Natural killer cell (primary cell): ENCODE data around the gene CEP170B. TPM values are rescaled to one million over a fixed set of nuclear protein-coding genes. Genes with fewer than 3 reads are reported as not detected.
"Not testable (repeated sequence)": the region's sequence is repeated elsewhere in the genome, so short reads cannot be mapped to it uniquely, and the experiment has no call there.

Source experiments
- ATAC-seq, 3 donors: fragments of 150-1000 bp in 2 of 3; fragments of 200-7000 bp in 1 of 3; cut with Tn5 transposase; 1 replicate in 1 of 3; 2 replicates in 2 of 3; pipeline ENCODE4 v1.10.0; 2021; ENCODE audit warnings: mild to moderate bottlenecking in 2 of 3, moderate library complexity in 2 of 3
- DNase-seq, 2 donors: peaks; one replicate each; pipeline versions ENCODE4 v3.0.0 to v3.0.0-alpha.2; 2013 to 2021; ENCODE audit warnings: mixed read lengths in 1 of 2
- H3K27ac ChIP-seq: one replicate; pipeline ENCODE4 v1.5.1; 2013; ENCODE audit warnings: mild to moderate bottlenecking, low read length
- H3K27me3 ChIP-seq: one replicate; pipeline ENCODE4 v1.6.1; 2013; ENCODE audit warnings: low read length; ENCODE audit not compliant: control insufficient read depth, insufficient read depth
- H3K36me3 ChIP-seq: one replicate; pipeline ENCODE4 v1.6.1; 2013; ENCODE audit warnings: low read length; ENCODE audit not compliant: control insufficient read depth, insufficient read depth
- H3K4me1 ChIP-seq: one replicate; pipeline ENCODE4 v1.6.1; 2013; ENCODE audit warnings: low read length; ENCODE audit not compliant: control insufficient read depth, insufficient read depth
- H3K4me3 ChIP-seq: one replicate; pipeline ENCODE4 v1.5.1; 2013; ENCODE audit warnings: low read length
- H3K9me3 ChIP-seq: one replicate; pipeline ENCODE4 v1.6.1; 2013; ENCODE audit warnings: low read length; ENCODE audit not compliant: control insufficient read depth, insufficient read depth
- H3K27ac Mint-ChIP-seq, 2 donors: one replicate each; pipeline ENCODE4 v1.8.0; 2022; ENCODE audit warnings: mild to moderate bottlenecking in 2 of 2, mixed read lengths in 2 of 2, moderate library complexity in 1 of 2
- H3K27me3 Mint-ChIP-seq, 2 donors: one replicate each; pipeline ENCODE4 v1.8.0; 2022; ENCODE audit warnings: low read depth in 2 of 2, mixed read lengths in 2 of 2
- H3K36me3 Mint-ChIP-seq: one replicate; pipeline ENCODE4 v1.8.0; 2022; ENCODE audit warnings: mixed read lengths
- H3K4me1 Mint-ChIP-seq, 2 donors: one replicate each; pipeline ENCODE4 v1.8.0; 2022; ENCODE audit warnings: mixed read lengths in 2 of 2
- H3K4me3 Mint-ChIP-seq: one replicate; pipeline ENCODE4 v1.8.0; 2022; ENCODE audit warnings: mild to moderate bottlenecking, moderate library complexity, mixed read lengths
- H3K9me3 Mint-ChIP-seq, 2 donors: one replicate each; pipeline ENCODE4 v1.8.0; 2022; ENCODE audit warnings: mixed read lengths in 2 of 2
- CTCF ChIP-seq: fragments of 200-600 bp; IDR thresholded peaks from one replicate; pipeline ENCODE4 v1.8.0; 2022; ENCODE audit warnings: antibody characterized with exemption
- WGBS: methylation state at CpG from one replicate; pipeline ENCODE4 v1.1.7; 2013; ENCODE audit warnings: missing lambda C conversion rate; ENCODE audit not compliant: insufficient coverage; 5-methylcytosine and 5-hydroxymethylcytosine counted together
- intact Hi-C: fragments of 100-400 bp; cut with micrococcal nuclease; formaldehyde crosslinking; loops from one replicate; pipeline ENCODE4 v1.14.2; 2022
- total RNA-seq, 4 donors: library from RNA; stranded (reverse); fragments of 120-200 nt in 1 of 4; gene quantifications; one replicate each; pipeline versions ENCODE4 v1.2.3 to v1.2.4, GENCODE V29; 2013 to 2022

Gene CEP170B
- total RNA-seq, 3 donors from 2014 or later (not counting 1 experiment from before 2014, with no cell fraction given), result 0.24 to 0.72 (median 0.30) TPM

- no peaks in the 10 kb centered on the region for H3K36me3 ChIP-seq
- H3K9me3 ChIP-seq, result no peaks in the 10 kb centered on the region
- intact Hi-C loops, result no loop called here
- no peaks in the 10 kb centered on the region for H3K27me3 ChIP-seq
- ATAC-seq (no peak), DNase-seq (no peak)
- Mint-ChIP-seq H3K4me1 (no peaks in the 10 kb centered on the region), H3K9me3 (no peaks in the 10 kb centered on the region), H3K4me3 (no peak overlapping the region), H3K27ac (no peak overlapping the region), H3K27me3 (peaks cover 0 to 5% of the 10 kb centered on the region in 2 donors), H3K36me3 (no peaks in the 10 kb centered on the region)
- H3K4me1 ChIP-seq, result no peaks in the 10 kb centered on the region
- no peak overlapping the region for H3K4me3 ChIP-seq
- no peak overlapping the region for H3K27ac ChIP-seq
- TF ChIP-seq CTCF, result no peak
- 87% methylated on average over 12 of the region's 12 CpGs for WGBS
Observed at GRCh38 chr14:104855532-104856090, 9.5 kb upstream of the CEP170B start.

- Histone ChIP-seq H3K4me3 (no peak overlapping the region), H3K9me3 (no peaks in the 10 kb centered on the region), H3K4me1 (no peaks in the 10 kb centered on the region), H3K27me3 (no peaks in the 10 kb centered on the region), H3K36me3 (no peaks in the 10 kb centered on the region), H3K27ac (no peak overlapping the region)
- Mint-ChIP-seq H3K9me3 (no peaks in the 10 kb centered on the region), H3K27me3 (peaks cover 0 to 5% of the 10 kb centered on the region in 2 donors), H3K4me1 (no peaks in the 10 kb centered on the region), H3K4me3 (no peak overlapping the region), H3K36me3 (no peaks in the 10 kb centered on the region), H3K27ac (no peak overlapping the region)
- no peak for DNase-seq
- intact Hi-C loops, result no loop called here
- 86% methylated on average over 19 of the region's 21 CpGs for WGBS
- no peak for TF ChIP-seq CTCF
- peak in 1 of 3 donors; percentile 21 for ATAC-seq
Observed at GRCh38 chr14:104856157-104856868, 8.8 kb upstream of the CEP170B start.

- ATAC-seq, result no peak
- no peaks in the 10 kb centered on the region for H3K4me1 Mint-ChIP-seq
- no peak for DNase-seq
Observed at GRCh38 chr14:104856869-104857860, 7.9 kb upstream of the CEP170B start.

GRCh38 chr14:104857931-104858330 is 7.1 kb upstream of the CEP170B start:
- H3K27me3 Mint-ChIP-seq, ATAC-seq, H3K36me3 Mint-ChIP-seq, DNase-seq, intact Hi-C loops, H3K27ac Mint-ChIP-seq, H3K27ac ChIP-seq, H3K4me1 ChIP-seq, H3K4me1 Mint-ChIP-seq, H3K4me3 ChIP-seq, H3K4me3 Mint-ChIP-seq, H3K9me3 Mint-ChIP-seq, H3K36me3 ChIP-seq, H3K27me3 ChIP-seq, H3K9me3 ChIP-seq: not testable (repeated sequence)
- 95% methylated on average over 5 of the region's 6 CpGs for WGBS

More at GRCh38 chr14:104856869-104857860, 7.9 kb upstream of the CEP170B start:
- H3K27ac ChIP-seq, result no peak overlapping the region
- no peak for TF ChIP-seq CTCF
- intact Hi-C loops, result no loop called here
- H3K27me3 ChIP-seq, result no peaks in the 10 kb centered on the region
- H3K4me3 ChIP-seq, result no peak overlapping the region
- H3K4me1 ChIP-seq, result no peaks in the 10 kb centered on the region
- Mint-ChIP-seq H3K36me3 (no peaks in the 10 kb centered on the region), H3K27me3 (peaks cover 0 to 5% of the 10 kb centered on the region in 2 donors), H3K27ac (no peak overlapping the region), H3K9me3 (no peaks in the 10 kb centered on the region), H3K4me3 (no peak overlapping the region)
- no peaks in the 10 kb centered on the region for H3K9me3 ChIP-seq
- H3K36me3 ChIP-seq, result no peaks in the 10 kb centered on the region
- WGBS, result 75% methylated on average over 23 of the region's 25 CpGs
